GM18517 (cell line): ENCODE results near the gene NANOS3.

Source experiments
- ATAC-seq: cut with Tn5 transposase; IDR thresholded peaks from one replicate; pipeline ENCODE4 v1.9.1; 2021; ENCODE audit warnings: mild to moderate bottlenecking, moderate library complexity; ENCODE audit not compliant: unreplicated experiment

NANOS3 gene

GRCh38 chr19:13876834-13877233 lies at the start of gene NANOS3:
Gene NANOS3, plus strand, starts transcription at chr19:13877134. Its CDS starts 115 bp downstream, at chr19:13877249.
- no peak for ATAC-seq

GRCh38 chr19:13827656-13828055 lies 49.3 kb upstream of the NANOS3 start:
- no peak for ATAC-seq

DNA sequence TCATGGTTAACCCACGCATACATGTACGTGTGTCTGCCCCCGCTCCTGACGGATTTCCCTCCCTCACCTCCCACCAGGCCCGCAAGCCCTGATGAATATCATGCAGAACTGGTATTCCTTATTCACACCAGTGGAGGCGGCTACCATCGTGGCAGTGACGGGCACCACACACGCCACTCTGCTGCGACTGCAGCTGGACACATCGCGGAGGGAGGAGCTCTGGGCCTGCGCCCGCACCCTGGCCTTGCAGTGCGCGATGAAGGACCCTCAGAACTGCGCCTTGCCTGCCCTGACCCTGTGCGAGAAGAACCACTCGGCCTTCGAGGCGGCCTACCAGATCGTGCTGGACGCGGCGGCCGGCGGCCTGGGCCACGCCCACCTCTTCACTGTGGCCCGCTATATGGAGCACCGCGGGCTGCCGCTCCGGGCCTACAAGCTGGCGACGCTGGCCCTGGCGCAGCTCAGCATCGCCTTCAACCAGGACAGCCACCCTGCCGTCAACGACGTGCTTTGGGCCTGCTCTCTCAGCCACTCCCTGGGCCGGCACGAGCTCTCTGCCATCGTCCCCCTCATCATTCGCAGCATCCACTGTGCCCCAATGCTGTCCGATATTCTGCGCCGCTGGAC lies 46.7 kb upstream of the NANOS3 start:
- ATAC-seq, result no peak

GRCh38 chr19:13830741-13831536 lies 46.0 kb upstream of the NANOS3 start:
- no peak for ATAC-seq

- ATAC-seq, result no peak
These were observed 45.1 kb upstream of the NANOS3 start for GRCh38 chr19:13831537-13832467.

GRCh38 chr19:13833330-13834243 lies 43.3 kb upstream of the NANOS3 start:
- ATAC-seq, result peak; percentile 47

- no peak for ATAC-seq
These were observed 42.5 kb upstream of the NANOS3 start for GRCh38 chr19:13834244-13835069.

- no peak for ATAC-seq
These were observed 40.9 kb upstream of the NANOS3 start for GRCh38 chr19:13835791-13836723.

GRCh38 chr19:13838435-13839129 lies 38.4 kb upstream of the NANOS3 start:
- no peak for ATAC-seq

DNA sequence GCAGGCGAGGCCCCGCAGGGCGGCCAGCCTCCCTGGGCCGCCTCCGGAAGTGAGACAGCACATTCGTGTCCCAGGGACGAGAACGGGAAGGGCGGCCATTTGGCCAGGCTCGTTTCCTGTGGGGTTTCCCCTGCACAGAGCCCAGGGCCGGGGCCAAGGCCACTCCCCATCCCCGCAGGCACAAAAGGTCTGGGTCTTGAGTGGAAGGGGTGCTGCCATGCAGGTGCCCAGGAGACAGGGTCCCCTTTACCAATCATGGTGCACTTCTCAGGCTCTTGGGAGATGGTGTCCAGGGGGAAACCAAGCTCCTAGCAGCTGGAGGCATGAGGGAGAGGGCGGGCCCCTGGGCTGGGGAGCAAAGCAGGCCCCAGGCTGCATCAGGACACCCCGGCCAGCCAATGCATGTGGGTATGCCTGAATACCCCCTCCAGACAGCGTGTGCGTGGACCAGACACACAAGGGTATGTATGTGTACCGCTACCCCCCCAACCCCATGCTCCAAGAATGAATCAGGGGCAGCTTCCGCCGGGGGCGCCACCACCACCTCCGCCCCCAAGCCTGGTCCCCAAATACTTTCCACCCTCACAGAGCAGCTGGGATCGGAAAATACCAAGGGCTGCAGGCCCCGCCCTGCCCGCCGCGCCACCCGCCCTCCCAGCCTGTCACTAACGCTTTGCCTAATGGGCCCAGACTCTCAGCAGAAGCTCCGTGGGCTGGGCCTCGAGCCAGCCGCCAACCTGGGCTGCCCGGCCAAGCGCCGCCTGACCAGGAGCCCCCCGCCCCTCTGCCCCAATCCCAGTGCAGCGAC lies 37.6 kb upstream of the NANOS3 start:
- ATAC-seq, result no peak

DNA sequence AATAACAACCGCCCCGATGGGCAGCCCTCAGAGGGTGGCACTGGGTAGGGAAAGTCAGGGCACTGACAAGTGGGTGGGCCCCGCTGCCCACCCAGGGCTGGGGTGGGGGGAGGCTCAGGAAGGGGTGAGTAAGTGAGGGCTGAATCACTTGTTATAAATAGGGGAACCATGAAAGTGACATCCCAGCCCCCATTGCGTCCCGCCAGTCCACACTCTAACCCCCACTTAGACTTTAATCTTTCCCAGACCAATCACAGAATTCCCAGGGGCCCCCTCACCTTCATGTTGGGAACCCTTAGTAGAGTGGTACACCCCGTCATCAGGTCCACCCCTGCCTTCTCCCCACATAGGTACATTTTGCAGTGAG lies 37.0 kb upstream of the NANOS3 start:
- no peak for ATAC-seq

- ATAC-seq, result no peak
These were observed 36.4 kb upstream of the NANOS3 start for GRCh38 chr19:13840305-13841085.

DNA sequence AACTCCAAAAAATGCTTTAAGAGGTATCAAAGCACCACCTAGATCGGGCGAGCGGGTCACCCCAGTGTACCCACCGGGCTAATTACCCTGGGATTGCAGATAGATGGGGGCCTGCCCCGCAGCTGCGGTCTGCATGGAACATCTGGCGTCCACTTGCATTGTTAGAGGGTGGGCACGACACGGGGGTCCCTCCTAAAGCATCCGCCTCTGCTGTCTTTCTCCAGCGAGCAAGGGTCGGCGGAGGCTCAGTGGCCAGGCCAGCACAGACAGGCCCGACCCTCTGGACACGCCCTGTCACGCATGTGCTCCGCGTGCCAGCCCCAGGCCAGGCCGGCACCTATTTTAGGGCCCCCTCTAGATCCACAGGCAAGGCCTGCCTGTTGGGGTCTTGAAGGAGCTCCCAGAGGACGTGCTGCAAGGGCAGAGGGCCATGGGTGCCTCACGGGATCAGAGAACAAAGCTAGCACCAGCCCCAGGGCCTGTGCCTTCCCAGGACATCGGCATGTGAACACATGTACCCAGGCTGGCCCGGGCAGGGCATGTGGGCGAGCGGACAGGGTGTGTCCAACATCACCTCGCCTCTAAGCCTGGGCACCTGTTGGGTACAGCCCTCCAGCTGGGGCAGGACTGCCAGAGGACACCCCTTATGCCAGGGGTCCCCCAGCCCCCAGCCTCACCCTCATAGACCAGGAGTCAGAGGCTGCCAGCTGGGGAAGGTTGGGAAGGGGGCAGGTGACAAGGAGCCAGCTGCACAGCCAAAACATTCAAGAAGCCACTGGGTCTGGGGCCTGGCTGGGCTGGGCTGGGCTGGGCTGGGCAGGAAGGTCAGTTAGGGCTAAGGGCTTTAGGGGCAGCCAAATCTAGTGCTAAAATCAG lies 35.6 kb upstream of the NANOS3 start:
- no peak for ATAC-seq

GRCh38 chr19:13841962-13842290 lies 35.0 kb upstream of the NANOS3 start:
- ATAC-seq, result no peak

DNA sequence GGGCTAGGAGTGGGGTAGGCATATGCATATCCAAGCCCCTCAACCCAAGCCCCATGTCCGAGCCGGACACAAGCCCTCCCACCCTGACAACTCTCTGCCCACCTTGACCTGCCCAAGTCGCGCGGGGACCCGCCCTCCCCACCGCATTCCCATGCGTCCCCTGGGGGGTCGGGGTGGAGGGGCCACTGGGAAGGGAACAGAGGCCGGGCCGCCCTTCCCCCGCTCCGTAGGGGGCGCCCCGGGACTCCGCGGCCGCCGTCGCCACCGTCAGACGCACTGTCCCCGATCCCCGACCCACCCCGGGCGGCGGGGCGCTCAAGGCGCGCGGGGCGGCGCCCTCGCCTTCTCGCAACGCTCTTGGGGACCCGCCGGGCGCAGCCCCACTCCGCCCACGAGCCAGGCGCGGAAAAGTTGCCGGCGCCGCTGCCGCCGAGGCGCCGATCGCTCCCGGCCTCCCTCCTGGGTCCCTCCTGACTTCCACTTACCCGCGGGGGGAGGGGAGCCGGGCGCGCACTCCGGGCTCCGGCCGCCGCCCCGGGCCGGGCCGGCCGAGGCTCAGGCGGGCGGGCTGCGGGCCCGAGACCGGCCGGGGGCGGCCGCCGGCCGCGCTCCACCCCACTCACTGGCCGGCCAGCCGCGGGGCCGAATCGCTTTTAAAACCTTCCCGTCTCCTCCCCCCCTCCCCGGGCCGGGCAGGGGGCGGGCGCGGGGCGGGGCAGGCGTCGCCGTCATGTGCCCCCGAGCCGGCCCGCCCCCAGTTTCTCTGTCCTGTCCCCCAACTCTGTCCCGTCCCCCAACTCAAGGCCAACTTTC lies 34.4 kb upstream of the NANOS3 start:
- no peak for ATAC-seq
